GM21576 (cell line): ENCODE data around the gene RNF224.
"Not testable (repeated sequence)": the region's sequence is repeated elsewhere in the genome, so short reads cannot be mapped to it uniquely, and the experiment has no call there.

ENCODE experiments used
- ATAC-seq: cut with Tn5 transposase; IDR thresholded peaks from one replicate; pipeline ENCODE4 v1.9.1; 2021; ENCODE audit warnings: mild to moderate bottlenecking, moderate library complexity; ENCODE audit not compliant: unreplicated experiment

Gene RNF224

GRCh38 chr9:137236936-137237421, 9.7 kb downstream of the RNF224 start:
- ATAC-seq: no peak

GRCh38 chr9:137237759-137238726, 10.7 kb downstream of the RNF224 start:
- ATAC-seq: no peak

GRCh38 chr9:137239541-137240200, 12.4 kb downstream of the RNF224 start:
- ATAC-seq: not testable (repeated sequence)

- ATAC-seq: peak; percentile 17
Measured at GRCh38 chr9:137240318-137240840, 13.1 kb downstream of the RNF224 start.

GRCh38 chr9:137240841-137241489, 13.7 kb downstream of the RNF224 start, which contains the start of gene TUBB4B:
TUBB4B (plus strand) TSS chr9:137241287; CDS start chr9:137241361, 74 bp downstream.
- peak; percentile 76 for ATAC-seq

GRCh38 chr9:137241490-137242268, 14.4 kb downstream of the RNF224 start:
- ATAC-seq: peak; percentile 9

- no peak for ATAC-seq
Measured at GRCh38 chr9:137242269-137243203, 15.2 kb downstream of the RNF224 start.

GRCh38 chr9:137243266-137243625, 15.9 kb downstream of the RNF224 start:
- ATAC-seq: not testable (repeated sequence)

GRCh38 chr9:137243626-137244485, 16.6 kb downstream of the RNF224 start:
- no peak for ATAC-seq

GRCh38 chr9:137244486-137245449, 17.5 kb downstream of the RNF224 start:
- no peak for ATAC-seq

- ATAC-seq: no peak
Measured at GRCh38 chr9:137245450-137246421, 18.4 kb downstream of the RNF224 start.

GRCh38 chr9:137247135-137247915, 20.0 kb downstream of the RNF224 start:
- no peak for ATAC-seq

- ATAC-seq: no peak
Measured at GRCh38 chr9:137247916-137248175, 20.5 kb downstream of the RNF224 start.

- ATAC-seq: no peak
Measured at GRCh38 chr9:137250329-137251193, 23.3 kb downstream of the RNF224 start.

- ATAC-seq: no peak
Measured at GRCh38 chr9:137251194-137251461, 23.8 kb downstream of the RNF224 start, which contains the start of gene STPG3. STPG3 (plus strand) TSS chr9:137251286; CDS start chr9:137251287, 1 bp downstream.
